ENCODE measurements around the gene GALNT14. TPM values are rescaled to one million over a fixed set of nuclear protein-coding genes. Genes with fewer than 3 reads are reported as not detected.

The GALNT14 gene
- total RNA-seq, 2 donors from 2014 or later, result 1.6 TPM; not detected in 1

DNA sequence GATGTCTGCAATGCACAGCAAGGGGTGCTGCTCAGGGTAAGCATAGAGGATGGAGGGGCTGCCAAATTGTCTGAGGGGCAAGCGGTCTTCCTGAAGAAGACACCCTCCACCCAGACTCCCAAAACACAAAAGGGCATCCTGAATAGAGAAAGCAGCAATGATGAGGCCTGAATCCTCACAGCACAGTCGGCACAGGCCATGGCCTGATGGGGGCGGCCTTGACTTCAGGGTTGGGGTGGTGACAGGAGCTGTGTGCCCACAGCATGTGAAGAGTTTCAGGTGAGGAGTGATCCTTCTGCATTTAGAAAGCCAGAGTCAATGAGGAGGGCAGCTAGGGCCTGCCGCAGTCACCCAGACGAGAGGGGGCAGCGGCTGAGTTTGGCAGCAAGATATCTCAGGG is 159.4 kb downstream of the GALNT14 start:
- no peak for ATAC-seq (ENCODE audit: insufficient number of reproducible peaks, low FRiP score, low read depth)
- Histone ChIP-seq H3K4me1 (ENCODE audit: control insufficient read depth in 1 of 2, low read depth in 2 of 2) (peaks cover 9 to 36% of the 10 kb centered on the region in 2 donors), H3K36me3 (no peaks in the 10 kb centered on the region), H3K27me3 (replicated peaks; ENCODE audit: insufficient read depth) (no peaks in the 10 kb centered on the region), H3K27ac (no peak overlapping the region), H3K4me3 (no peak overlapping the region), H3K9me3 (no peaks in the 10 kb centered on the region)
- TF ChIP-seq, protein P1, sequence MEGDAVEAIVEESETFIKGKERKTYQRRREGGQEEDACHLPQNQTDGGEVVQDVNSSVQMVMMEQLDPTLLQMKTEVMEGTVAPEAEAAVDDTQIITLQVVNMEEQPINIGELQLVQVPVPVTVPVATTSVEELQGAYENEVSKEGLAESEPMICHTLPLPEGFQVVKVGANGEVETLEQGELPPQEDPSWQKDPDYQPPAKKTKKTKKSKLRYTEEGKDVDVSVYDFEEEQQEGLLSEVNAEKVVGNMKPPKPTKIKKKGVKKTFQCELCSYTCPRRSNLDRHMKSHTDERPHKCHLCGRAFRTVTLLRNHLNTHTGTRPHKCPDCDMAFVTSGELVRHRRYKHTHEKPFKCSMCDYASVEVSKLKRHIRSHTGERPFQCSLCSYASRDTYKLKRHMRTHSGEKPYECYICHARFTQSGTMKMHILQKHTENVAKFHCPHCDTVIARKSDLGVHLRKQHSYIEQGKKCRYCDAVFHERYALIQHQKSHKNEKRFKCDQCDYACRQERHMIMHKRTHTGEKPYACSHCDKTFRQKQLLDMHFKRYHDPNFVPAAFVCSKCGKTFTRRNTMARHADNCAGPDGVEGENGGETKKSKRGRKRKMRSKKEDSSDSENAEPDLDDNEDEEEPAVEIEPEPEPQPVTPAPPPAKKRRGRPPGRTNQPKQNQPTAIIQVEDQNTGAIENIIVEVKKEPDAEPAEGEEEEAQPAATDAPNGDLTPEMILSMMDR (IDR thresholded peaks at IDR 0.05), result no peak
- DNase-seq (ENCODE audit: low spot score), result no peak

DNA sequence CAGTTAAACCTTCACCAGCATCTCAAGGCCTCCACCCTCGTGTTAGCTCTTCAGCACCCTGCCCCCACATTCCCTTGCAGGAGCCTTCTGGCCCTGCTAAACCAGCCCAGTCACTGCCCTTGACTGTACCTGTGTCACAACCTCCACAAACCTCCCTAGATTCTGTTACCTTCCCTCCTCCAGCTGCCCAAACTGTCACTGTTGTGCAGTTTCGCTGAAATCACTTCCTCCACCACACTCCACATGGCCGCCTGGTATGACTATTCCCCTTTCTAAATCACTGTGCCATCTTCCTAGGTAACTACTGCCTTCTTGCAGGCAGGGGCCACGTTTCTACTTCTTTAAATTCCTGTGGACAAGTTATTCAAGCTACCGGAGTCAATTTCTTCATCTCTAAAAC is 160.2 kb downstream of the GALNT14 start:
- H3K36me3 ChIP-seq, result no peaks in the 10 kb centered on the region
- no peak overlapping the region for H3K4me3 ChIP-seq
- peaks cover 9 to 36% of the 10 kb centered on the region in 2 donors for H3K4me1 ChIP-seq (ENCODE audit: control insufficient read depth in 1 of 2, low read depth in 2 of 2)
- H3K9me3 ChIP-seq, result no peaks in the 10 kb centered on the region
- no peak overlapping the region for H3K27ac ChIP-seq
- TF ChIP-seq, protein P1 (IDR thresholded peaks at IDR 0.05), result no peak
- H3K27me3 ChIP-seq (replicated peaks; ENCODE audit: insufficient read depth), result no peaks in the 10 kb centered on the region
- DNase-seq (ENCODE audit: low spot score), result no peak
- ATAC-seq (ENCODE audit: insufficient number of reproducible peaks, low FRiP score, low read depth), result no peak

DNA sequence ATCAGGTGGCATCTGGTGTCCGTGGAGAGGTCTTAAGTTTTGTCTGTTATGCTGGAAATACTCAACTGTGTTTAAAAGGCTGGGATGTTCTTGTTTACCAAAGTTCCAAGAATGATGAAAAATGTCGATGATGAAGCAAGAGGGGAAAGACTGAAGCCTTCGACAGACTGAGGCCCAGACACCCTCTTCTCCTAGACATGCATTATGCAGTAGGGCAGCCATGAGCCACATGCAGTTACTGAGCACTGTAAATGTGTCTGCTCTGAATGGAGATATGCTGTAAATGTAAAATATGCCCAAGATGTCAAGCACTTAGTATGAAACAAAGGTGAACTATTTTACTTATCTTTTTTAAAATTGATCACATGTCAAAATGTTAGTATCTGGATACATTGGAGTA is 163.1 kb downstream of the GALNT14 start:
- TF ChIP-seq, protein P1 (IDR thresholded peaks at IDR 0.05), result no peak
- DNase-seq (ENCODE audit: low spot score), result no peak
- ATAC-seq (ENCODE audit: insufficient number of reproducible peaks, low FRiP score, low read depth), result no peak

DNA sequence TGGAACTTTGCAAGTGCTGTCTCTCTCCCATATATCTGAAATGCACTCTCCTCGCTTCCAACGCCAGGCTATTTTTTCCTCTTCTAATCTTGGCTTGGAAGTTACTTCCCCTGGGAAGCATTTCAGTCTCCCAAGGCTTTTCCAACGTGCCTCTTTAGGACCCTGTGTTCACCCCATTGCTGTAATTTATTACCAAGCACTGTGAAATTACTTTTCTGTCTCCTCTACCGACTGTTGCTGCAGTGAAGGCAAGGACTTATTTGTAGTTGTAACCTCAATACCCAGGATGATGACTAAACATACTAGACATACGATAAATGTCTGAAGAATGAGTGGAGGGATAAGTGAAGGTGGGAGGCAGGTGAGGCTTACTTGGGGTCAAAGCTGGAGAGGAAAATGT is 163.7 kb downstream of the GALNT14 start:
- no peaks in the 10 kb centered on the region for H3K27me3 ChIP-seq (replicated peaks; ENCODE audit: insufficient read depth)
- peaks cover 0 to 11% of the 10 kb centered on the region in 2 donors for H3K4me1 ChIP-seq (ENCODE audit: control insufficient read depth in 1 of 2, low read depth in 2 of 2)
- ATAC-seq (ENCODE audit: insufficient number of reproducible peaks, low FRiP score, low read depth), result no peak

More for the DNA sequence above, 163.1 kb downstream of the GALNT14 start:
- Histone ChIP-seq H3K4me1 (ENCODE audit: control insufficient read depth in 1 of 2, low read depth in 2 of 2) (peaks cover 1 to 17% of the 10 kb centered on the region in 2 donors), H3K4me3 (no peak overlapping the region), H3K9me3 (no peaks in the 10 kb centered on the region), H3K27me3 (replicated peaks; ENCODE audit: insufficient read depth) (no peaks in the 10 kb centered on the region), H3K36me3 (no peaks in the 10 kb centered on the region), H3K27ac (no peak overlapping the region)

DNA sequence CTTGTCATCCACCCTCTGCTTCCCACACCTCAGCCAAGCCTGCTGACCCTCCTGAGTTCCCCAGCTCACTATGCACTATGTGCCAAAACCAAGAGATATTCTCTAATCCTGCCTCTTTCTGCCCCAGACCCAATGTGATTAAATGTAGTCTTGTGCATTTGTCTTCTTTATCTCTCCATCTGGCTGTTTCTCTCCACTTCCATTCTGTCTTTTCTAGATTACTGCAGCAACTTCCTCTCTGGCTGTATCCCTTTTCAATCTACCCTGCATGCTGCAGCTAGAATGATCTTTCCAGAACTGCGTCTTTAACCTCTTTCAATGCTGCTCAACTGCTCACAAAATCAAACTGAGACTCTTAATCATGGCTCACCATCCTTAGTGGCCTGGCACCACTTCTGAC is 164.1 kb downstream of the GALNT14 start:
- DNase-seq (ENCODE audit: low spot score) (no peak), ATAC-seq (ENCODE audit: insufficient number of reproducible peaks, low FRiP score, low read depth) (no peak)

More for the DNA sequence above, 163.7 kb downstream of the GALNT14 start:
- H3K27ac ChIP-seq, result no peak overlapping the region
- H3K9me3 ChIP-seq, result no peaks in the 10 kb centered on the region
- H3K36me3 ChIP-seq, result no peaks in the 10 kb centered on the region
- DNase-seq (ENCODE audit: low spot score), result no peak
- no peak overlapping the region for H3K4me3 ChIP-seq
- TF ChIP-seq, protein P1 (IDR thresholded peaks at IDR 0.05), result no peak

More for the DNA sequence above, 164.1 kb downstream of the GALNT14 start:
- no peaks in the 10 kb centered on the region for H3K27me3 ChIP-seq (replicated peaks; ENCODE audit: insufficient read depth)
- peaks cover 0 to 6% of the 10 kb centered on the region in 2 donors for H3K4me1 ChIP-seq (ENCODE audit: control insufficient read depth in 1 of 2, low read depth in 2 of 2)
- TF ChIP-seq, protein P1 (IDR thresholded peaks at IDR 0.05), result no peak
- no peak overlapping the region for H3K4me3 ChIP-seq
- no peak overlapping the region for H3K27ac ChIP-seq
- no peaks in the 10 kb centered on the region for H3K36me3 ChIP-seq
- H3K9me3 ChIP-seq, result no peaks in the 10 kb centered on the region
